DMS53 (cell line): ENCODE measurements around the gene CHRM4.

Source experiments
- DNase-seq: peaks from one replicate; lab custom pipeline; 2025; lab: John Stamatoyannopoulos, UW

Gene CHRM4

DNA sequence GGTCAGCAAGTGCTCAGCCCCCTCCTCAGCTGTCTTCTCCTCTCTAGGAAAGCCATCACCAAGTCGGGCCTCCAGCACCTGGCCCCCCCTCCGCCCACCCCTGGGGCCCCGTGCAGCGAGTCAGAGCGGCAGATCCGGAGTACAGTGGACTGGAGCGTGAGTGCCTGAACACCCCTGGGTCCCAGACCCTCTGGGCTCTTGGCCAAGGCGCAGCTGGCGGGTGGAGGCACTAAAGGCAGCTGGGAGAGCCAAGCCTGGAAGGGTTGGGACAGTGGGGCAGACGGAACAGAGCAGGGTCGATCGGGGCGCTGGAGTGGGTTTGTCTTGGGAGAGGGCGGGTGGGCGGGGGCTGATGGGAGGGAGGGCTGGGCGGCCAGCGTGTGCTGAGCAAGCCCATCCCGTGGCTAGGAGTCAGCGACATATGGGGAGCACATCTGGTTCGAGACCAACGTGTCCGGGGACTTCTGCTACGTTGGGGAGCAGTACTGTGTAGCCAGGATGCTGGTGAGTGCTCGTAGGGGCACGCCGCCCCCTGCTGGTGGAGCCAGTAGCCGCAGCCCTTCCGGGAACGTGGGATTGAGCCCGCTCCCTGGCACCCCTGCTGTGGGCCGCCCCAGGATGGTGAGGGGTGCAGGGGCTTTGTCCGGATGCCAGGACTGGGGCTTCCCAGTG is 24.2 kb downstream of the CHRM4 start:
- DNase-seq, result peak; percentile 48

- no peak for DNase-seq
Observed at GRCh38 chr11:46366661-46367161, 24.9 kb downstream of the CHRM4 start.

GRCh38 chr11:46366260-46366659 is 25.3 kb downstream of the CHRM4 start:
- no peak for DNase-seq

DNA sequence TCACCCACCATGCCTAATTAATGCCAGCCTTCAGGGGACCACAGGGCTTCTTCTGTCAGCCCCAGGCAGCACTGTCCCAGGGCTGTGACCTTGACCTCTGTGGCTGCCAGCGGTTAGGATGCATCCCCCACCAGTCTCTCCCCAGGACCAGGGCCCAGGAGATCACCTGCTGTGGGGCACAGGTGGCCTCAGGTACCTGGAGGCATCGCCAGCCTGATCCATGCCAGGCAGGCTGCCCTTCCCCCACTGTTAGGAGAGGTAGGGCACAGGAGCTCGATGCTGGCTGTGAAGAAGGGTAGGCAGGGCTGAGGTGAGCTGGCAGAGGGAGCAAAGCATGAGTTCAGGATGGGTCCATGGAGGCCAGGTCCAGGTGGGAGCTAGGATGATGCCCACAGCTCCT is 26.8 kb downstream of the CHRM4 start:
- no peak for DNase-seq

DNA sequence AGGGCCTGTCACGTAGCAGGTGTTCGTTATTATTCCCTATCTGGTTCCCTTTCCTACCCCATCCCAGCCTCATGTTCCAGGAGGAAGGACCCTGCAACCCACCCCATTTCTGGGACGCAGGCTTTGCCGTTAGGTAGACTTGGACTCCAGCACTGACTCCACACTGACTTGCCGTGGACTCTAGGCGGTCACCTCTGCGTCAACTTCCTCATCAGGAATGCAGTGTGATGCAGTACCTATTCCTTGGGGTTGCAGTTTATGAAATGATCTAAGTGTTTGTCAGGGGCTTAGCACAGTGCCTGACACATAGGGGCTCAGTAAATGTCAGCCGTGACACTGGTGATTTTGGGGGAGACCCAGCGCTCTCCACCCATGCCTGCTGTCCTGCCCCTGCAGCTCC is 27.5 kb downstream of the CHRM4 start:
- DNase-seq, result no peak

DNA sequence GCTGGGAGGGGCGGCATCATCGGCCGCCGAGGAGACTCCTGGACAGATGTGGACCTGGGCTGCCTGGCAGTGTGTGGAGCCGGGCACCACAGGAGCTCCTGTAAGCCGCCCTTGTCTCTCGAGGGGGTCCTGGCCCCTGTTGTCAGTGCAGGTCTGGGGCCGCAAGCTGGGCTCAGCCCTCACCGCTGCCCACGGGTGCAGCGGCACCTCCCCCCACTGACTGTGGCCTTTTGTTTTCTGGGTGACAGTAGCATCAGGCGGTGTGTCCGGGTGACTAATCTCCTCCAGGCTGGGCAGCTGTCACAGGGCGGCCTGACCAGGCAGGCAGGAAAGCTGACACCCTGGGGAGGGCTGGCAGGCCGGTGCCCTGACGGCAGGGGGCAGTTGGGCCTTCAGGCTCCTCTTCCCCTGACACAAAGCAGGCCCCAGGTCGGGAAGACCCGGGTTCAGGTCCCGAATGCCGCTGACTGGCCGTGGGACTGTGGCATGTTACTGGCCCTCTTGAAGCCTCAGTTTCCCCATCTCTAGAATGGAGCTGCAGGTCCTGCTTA is 28.0 kb downstream of the CHRM4 start:
- DNase-seq, result peak; percentile 85

DNA sequence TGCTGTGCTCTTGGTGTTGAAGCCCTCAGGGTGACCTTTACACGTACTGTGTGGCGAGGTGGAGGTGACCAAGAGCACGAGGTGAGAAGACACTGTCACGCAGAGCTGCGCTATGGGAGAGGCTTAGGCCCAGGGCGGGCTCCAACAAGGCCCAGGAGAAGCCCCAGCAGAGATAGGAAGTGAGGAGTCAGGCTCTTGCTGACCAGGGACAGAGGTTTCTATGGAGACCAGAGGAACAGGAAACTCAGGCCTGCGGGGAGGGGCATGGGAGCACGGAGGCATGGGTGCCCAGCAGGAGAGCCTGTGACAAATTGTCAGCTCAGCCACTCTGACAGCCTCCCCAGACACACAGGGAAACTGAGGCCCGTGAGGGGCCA is 28.6 kb downstream of the CHRM4 start:
- DNase-seq, result peak; percentile 91

DNA sequence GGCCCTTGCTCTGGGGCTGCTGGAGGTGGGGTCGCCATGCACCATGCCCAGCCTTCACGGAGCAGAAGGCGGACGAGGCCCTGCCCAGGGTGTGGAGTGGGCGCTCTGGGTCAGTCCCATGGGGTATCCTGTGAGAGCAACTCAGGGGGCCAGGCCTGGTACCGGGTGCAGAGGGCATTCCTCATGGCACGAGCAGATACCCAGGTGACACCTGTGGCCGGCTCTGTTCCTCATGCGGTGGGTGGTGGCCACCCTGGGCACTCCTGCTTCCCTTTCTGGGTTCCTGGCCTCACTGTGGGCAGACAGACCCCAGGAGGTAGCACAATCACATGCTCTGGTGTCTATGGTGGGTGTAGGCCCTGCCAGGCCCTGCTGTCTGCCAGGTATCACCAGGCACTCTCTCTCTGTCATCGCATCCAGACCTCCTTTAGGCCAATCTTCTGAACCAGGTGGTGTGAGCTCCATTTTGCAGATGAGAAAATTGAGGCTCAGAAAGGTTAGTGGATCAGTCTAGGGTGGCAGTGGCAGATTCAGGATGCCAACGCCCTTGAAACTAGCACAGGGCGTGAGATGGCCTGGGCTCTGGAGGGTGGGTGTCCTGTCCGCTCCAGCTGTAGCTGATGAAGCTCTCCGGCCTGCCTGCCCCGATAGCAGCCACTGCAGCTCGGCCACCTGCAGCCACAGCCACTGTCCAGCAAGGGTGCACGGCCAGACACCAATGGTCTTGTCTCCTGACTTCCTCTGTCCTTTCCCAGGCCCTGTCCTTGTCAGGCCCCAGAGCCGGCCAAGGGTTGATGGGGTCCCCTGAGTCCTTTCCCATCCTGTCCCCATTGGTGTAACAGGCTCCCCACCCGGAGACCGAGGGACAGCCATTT is 29.2 kb downstream of the CHRM4 start:
- DNase-seq, result no peak

DNA sequence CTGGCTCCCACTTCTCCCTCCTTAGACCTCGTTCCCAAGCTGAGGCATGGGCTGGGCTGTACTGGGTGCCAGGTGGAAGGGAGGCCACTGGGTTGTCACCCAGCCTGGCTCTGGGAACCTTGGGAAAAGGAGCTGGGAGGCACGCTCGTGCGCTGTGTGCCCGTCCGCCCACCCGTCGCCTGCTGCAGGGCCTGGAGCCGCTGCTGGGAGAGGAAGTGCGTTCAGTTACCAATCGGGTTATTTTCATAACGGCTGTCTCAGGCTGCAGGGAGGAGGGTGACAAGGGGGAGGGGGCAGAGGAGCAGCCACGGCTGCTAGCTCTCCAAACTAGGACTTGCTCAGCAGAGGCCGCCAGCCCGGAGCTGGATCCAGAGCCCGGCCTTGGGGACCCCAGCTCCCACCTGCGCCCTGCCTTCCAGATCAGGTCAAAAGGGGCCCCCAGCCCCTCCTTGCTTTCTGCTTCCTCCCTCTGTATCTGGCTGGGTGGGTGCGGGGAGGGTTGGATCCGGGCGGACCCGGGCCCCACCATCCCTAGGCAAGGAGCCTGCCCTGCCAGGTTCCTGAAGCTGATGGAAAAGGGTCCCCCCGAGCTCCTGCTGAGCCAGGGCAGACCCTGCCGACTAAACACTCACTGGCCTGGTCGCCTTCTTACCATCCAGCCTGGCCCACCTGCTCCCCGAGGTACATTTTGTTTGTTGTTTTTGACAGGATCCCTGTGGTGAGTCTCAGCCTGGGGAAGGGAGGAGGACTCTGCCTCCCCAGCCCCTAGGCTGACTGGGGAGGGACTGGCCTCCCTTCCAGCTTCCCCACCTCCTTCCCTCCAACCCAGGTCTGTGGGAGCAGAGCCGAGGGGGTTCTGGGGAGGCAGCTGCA is 30.1 kb downstream of the CHRM4 start:
- DNase-seq, result no peak

DNA sequence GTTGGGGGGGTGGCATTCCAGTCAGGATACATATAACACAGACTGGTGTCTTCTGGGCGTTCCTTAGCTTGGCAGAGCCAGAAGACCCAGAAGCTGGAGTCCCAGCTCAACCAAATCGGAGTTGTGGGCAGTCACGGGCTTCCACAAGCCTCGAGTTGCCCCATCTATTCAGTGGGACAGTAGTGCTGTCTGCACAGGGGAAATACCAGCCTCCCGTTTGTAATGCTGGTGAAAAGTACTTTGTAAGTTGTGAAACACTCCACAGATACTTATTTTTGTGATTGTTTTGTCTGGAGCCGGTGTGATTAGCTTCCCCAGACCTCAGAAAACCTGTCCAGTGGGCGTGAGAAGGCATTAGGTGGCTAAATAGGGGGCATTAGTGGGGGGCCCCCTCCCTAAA is 30.7 kb downstream of the CHRM4 start:
- no peak for DNase-seq

- no peak for DNase-seq
Observed at GRCh38 chr11:46359953-46360352, 31.6 kb downstream of the CHRM4 start.

- no peak for DNase-seq
Observed at GRCh38 chr11:46357483-46357936, 34.1 kb downstream of the CHRM4 start.

GRCh38 chr11:46356924-46357482 is 34.6 kb downstream of the CHRM4 start:
- DNase-seq, result no peak

DNA sequence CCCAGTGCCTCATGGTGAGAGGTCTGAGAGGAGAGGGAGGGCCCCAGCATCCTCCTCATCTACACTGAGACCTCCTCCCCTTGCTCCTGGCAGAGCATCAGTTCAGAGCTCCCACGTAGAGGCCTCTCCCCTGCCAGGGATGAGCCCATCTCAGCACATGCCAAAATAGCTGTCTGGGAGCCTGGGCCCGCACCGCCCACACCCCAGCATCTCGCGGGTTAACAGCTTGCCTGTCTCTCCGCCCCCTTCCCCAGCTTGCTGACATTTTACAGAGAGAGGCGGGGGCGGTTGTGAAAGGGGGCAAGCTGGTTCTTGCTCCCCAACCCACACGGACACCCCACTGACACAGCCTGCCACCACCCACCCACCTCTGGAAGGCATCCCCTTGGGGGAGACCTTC is 37.9 kb downstream of the CHRM4 start:
- DNase-seq, result no peak

- DNase-seq, result peak; percentile 27
Observed at GRCh38 chr11:46352063-46352841, 39.3 kb downstream of the CHRM4 start.

DNA sequence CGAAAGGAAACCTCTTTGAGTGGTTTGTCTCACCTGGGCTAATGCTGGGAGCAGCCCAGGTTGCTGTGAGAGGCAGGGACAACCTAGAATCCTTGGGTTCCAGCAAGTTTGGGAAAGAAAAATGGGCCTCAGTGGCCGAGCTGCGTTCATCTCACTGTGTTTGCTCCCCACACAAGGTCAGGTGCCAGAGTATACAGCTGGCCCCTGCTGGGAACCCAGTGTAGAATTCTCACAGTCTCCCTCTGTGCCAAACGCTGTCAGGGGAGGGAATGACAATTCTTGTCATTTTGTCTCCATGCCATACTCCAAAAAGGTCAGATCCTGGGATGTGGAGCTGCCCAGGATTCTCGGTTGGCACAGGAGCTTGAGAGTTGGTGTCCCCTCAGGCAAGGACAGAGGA is 40.0 kb downstream of the CHRM4 start:
- no peak for DNase-seq

DNA sequence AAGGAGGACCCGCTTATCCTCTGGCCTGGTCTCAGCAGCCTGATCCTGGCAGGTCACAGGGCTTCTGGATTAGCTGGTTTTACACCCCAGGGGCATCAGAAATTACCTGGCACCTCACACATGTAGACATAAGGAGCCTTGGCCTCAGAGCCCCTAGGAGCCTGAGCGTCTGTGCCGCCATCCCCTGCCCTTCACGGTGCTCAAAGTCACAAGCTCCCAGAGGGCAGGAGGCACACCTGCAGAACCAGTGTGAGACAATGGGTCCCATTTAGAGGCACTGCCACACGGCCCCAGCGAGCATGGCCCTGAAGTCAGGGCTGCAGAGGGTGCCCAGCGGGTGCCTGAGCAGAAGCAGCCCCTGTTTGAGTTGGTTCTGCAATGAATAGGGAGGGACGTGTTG is 40.4 kb downstream of the CHRM4 start:
- DNase-seq, result no peak

DNA sequence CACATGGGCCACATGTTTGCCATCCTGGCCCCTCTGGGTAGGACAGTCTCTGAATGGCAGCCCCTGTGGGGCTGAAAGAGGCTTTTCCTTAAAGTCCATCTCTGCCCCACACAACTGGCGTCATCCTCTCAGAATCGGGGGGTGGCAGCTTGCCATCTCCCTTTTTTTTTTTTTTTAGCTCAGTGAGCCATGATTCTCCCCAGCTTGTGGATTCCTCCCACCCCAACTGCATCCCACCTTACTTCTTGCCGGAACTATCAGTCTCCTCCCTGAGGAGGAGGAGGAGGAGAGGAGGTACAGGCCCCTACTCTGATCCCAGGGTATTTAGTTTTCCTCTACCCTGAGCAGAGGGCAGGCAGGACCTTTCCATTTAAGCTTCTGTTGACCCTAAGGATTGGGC is 40.9 kb downstream of the CHRM4 start:
- no peak for DNase-seq

- DNase-seq, result no peak
Observed at GRCh38 chr11:46348566-46349401, 42.8 kb downstream of the CHRM4 start.
